RWPE2 (cell line): ENCODE measurements around the gene ZNF431.
"Not testable (repeated sequence)": the region's sequence is repeated elsewhere in the genome, so short reads cannot be mapped to it uniquely, and the experiment has no call there.

ENCODE experiments used
- ATAC-seq: fragments of 200-7000 bp; cut with Tn5 transposase; 3 replicates; pipeline ENCODE4 v1.9.1; 2021; ENCODE audit warnings: low read depth
- DNase-seq: peaks from one replicate; pipeline ENCODE4 v3.0.0-alpha.2; 2020; ENCODE audit warnings: low spot score
- H3K27ac ChIP-seq: fragments of 450-650 bp; 2 replicates; pipeline ENCODE4 v1.5.1; 2017; ENCODE audit warnings: mild to moderate bottlenecking; ENCODE audit not compliant: poor library complexity, severe bottlenecking
- H3K27me3 ChIP-seq: fragments of 250-450 bp; sonication (Bioruptor Pico); 2 replicates; pipeline ENCODE4 v1.5.1; 2021; ENCODE audit warnings: mild to moderate bottlenecking, moderate library complexity; ENCODE audit not compliant: insufficient read depth, poor library complexity, severe bottlenecking
- H3K36me3 ChIP-seq: fragments of 250-450 bp; sonication (Bioruptor Pico); 2 replicates; pipeline ENCODE4 v1.5.1; 2020; ENCODE audit warnings: low read depth, mild to moderate bottlenecking, moderate library complexity
- H3K4me1 ChIP-seq: fragments of 250-450 bp; sonication (Bioruptor Pico); 2 replicates; pipeline ENCODE4 v1.5.1; 2021; ENCODE audit warnings: mild to moderate bottlenecking, moderate library complexity; ENCODE audit not compliant: insufficient read depth, poor library complexity, severe bottlenecking
- H3K4me3 ChIP-seq: fragments of 250-450 bp; sonication (Bioruptor Pico); 2 replicates; pipeline ENCODE4 v1.5.1; 2021; ENCODE audit warnings: mild to moderate bottlenecking, moderate library complexity; ENCODE audit not compliant: severe bottlenecking
- H3K9me3 ChIP-seq: fragments of 250-450 bp; sonication (Bioruptor Pico); 2 replicates; pipeline ENCODE4 v1.5.1; 2021; ENCODE audit warnings: mild to moderate bottlenecking, moderate library complexity; ENCODE audit not compliant: severe bottlenecking
- TF ChIP-seq, protein P1 (sequence below): fragments of 450-650 bp; IDR thresholded peaks from one replicate; pipeline ENCODE4 v1.5.1; 2017; ENCODE audit warnings: mild to moderate bottlenecking, moderate library complexity; ENCODE audit not compliant: poor library complexity, severe bottlenecking

ZNF431 gene

DNA sequence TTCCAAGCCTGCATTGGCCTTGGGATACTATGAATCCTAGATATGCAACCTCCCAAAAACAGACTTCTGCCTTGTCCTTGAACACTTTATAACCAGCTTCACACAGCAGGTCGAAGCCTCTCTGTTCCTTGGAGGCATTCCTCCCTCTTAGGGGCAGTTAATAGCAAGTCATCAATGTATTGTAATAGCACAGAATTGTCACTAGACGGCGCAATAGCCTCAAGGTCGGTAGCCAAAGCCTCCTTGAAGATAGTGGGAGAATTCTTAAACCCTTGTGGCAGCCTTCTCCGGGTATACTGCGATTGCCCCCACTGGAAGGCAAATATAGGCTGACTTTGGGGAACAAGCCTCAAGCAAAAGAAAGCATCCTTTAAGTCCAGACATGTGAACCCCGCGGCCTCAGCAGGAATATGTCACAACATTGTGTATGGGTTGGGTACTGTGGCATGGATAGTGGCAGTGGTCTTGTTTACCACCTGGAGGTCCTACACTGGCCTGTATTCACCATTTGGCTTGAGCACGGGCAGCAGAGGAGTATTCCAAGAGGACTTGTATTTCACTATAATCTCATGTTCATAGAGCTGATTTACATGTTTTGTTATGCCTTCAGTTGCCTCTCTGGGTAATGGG lies 61.1 kb downstream of the ZNF431 start:
- no peak overlapping the region for H3K27ac ChIP-seq
- H3K4me1 ChIP-seq, result no peaks in the 10 kb centered on the region
- no peaks in the 10 kb centered on the region for H3K36me3 ChIP-seq
- no peaks in the 10 kb centered on the region for H3K27me3 ChIP-seq
- ATAC-seq (no peak), DNase-seq (no peak)
- no peak overlapping the region for H3K4me3 ChIP-seq
- H3K9me3 ChIP-seq, result no peaks in the 10 kb centered on the region
- TF ChIP-seq, protein P1, sequence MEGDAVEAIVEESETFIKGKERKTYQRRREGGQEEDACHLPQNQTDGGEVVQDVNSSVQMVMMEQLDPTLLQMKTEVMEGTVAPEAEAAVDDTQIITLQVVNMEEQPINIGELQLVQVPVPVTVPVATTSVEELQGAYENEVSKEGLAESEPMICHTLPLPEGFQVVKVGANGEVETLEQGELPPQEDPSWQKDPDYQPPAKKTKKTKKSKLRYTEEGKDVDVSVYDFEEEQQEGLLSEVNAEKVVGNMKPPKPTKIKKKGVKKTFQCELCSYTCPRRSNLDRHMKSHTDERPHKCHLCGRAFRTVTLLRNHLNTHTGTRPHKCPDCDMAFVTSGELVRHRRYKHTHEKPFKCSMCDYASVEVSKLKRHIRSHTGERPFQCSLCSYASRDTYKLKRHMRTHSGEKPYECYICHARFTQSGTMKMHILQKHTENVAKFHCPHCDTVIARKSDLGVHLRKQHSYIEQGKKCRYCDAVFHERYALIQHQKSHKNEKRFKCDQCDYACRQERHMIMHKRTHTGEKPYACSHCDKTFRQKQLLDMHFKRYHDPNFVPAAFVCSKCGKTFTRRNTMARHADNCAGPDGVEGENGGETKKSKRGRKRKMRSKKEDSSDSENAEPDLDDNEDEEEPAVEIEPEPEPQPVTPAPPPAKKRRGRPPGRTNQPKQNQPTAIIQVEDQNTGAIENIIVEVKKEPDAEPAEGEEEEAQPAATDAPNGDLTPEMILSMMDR, result peak; percentile 35

DNA sequence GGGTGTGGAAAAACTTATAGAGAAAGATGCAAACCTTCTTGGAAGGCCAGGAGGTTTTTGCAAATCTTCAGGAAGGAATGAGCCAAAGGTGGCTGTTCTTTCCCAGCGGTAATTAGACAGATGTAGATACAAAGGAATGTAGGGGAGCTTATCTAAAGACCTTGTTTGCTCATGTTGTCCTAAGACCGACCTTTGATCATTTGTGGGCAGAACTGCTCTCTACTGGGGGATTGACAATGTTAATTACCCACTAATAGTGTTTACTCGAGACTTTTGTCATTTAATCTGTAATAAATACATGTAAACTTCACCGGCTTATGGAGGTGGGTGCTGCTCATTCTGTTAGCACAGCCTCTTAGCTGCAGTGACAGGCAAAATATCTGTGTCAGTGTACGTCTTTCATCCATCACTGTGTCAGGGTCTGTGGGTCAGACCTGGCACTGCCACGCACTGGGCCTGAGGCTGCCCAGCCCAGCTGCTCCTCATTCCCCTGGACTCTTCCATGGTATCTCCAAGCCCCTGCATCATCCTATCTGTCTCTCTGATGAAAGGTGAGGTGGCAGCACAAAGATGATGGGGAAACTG lies 68.3 kb downstream of the ZNF431 start:
- ATAC-seq, result no peak
- TF ChIP-seq, protein P1, result no peak
- Histone ChIP-seq H3K4me3 (no peak overlapping the region), H3K27ac (no peak overlapping the region), H3K27me3 (no peaks in the 10 kb centered on the region), H3K9me3 (no peaks in the 10 kb centered on the region), H3K36me3 (no peaks in the 10 kb centered on the region), H3K4me1 (no peaks in the 10 kb centered on the region)
- no peak for DNase-seq

DNA sequence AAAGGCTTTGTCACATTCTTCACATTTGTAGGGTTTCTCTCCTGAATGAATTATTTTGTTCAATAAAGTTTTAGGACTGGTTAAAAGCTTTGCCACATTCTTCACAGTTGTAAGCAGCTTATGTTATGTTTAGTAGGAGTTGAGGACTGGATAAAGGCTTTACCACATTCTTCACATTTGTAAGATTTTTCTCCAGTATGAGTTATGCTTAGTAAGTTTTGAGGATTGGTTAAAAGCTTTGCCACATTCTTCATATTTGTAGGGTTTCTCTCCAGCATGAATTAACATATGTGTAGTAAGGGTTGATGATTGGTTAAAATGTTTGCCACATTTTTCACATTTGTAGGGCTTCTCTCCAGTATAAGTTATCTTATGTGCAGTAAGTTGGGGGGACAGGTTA lies 79.9 kb downstream of the ZNF431 start:
- TF ChIP-seq, protein P1, result no peak
- Histone ChIP-seq H3K27me3 (no peaks in the 10 kb centered on the region), H3K4me1 (no peaks in the 10 kb centered on the region), H3K36me3 (no peaks in the 10 kb centered on the region), H3K4me3 (no peak overlapping the region), H3K27ac (no peak overlapping the region), H3K9me3 (no peaks in the 10 kb centered on the region)
- ATAC-seq (no peak), DNase-seq (no peak)

DNA sequence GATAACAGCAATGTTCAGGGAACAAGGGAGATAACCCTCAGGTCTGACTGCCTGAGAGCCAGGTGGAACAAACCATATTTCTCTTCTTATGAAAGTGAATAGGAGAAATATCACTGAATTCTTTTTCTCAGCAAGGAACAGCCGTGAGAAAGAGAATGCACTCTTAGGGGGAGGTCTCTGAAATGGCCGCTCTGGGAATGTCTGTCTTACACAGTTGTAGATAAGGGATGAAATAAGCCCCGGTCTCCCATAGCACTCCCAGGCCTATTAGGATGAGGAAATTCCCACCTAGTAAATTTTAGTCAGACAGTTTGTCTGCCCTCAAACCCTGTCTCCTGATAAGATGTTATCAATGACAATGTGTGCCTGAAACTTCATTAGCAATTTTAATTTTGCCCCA lies 88.1 kb downstream of the ZNF431 start:
- not testable (repeated sequence) for H3K9me3 ChIP-seq, H3K27me3 ChIP-seq, ATAC-seq, DNase-seq, H3K4me1 ChIP-seq, H3K4me3 ChIP-seq, H3K36me3 ChIP-seq, H3K27ac ChIP-seq

DNA sequence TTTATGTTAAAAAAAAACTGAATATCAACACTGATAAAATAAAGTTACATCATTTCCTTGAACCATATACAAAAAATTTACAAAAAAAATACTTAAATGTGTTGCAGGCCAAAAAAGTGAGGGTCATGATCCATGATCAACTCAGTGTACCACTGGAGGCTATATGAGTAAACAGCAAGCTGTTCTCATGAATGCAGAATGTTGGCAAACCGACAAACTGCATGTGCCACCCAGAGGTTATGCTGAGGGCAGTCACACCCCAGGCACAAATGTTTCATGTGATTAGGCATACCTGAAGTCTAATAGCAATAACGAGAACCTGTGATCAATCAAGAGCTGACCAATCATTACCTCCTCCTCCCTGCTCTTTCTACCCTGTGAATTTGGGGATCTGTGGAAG lies 91.9 kb downstream of the ZNF431 start:
- DNase-seq (no peak), ATAC-seq (no peak)
- Histone ChIP-seq H3K27ac (no peak overlapping the region), H3K4me1 (no peaks in the 10 kb centered on the region), H3K4me3 (no peak overlapping the region), H3K27me3 (no peaks in the 10 kb centered on the region), H3K9me3 (no peaks in the 10 kb centered on the region), H3K36me3 (no peaks in the 10 kb centered on the region)
- TF ChIP-seq, protein P1, result no peak

DNA sequence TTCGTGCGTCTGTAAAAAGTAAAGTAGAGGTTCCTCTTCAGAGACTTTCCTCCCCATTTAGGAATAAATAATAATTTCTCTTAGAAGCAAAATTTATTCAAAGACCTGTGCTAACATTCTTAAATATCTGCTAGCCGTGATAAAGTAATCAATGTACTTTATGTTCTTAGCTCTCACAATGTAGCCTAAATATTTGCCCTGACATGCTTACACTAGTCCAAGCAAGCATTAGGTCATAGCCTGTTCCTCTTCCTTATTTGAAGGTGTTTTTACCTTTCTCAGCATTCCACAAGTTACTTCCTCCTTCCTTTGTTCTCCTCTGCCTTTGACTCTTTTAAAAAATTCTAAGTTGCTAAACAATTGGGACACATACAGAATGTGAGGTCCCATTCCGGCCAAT lies 94.9 kb downstream of the ZNF431 start:
- H3K4me3 ChIP-seq, H3K27me3 ChIP-seq, H3K36me3 ChIP-seq, H3K4me1 ChIP-seq, ATAC-seq, H3K27ac ChIP-seq, DNase-seq, H3K9me3 ChIP-seq: not testable (repeated sequence)
